Fibroblast of lung (primary cell): Measurements from ENCODE around the gene C17orf114.

Experiments
- CTCF ChIP-seq, 2 donors: IDR thresholded peaks in 1 of 2; conservative IDR thresholded peaks in 1 of 2; 1 replicate in 1 of 2; 2 replicates in 1 of 2; pipeline ENCODE4 v1.5.1; 2011 to 2012; ENCODE audit warnings: low read length in 2 of 2, control low read depth in 1 of 2, inconsistent platforms in 1 of 2, low read depth in 1 of 2, mild to moderate bottlenecking in 1 of 2
- EZH2 ChIP-seq: IDR thresholded peaks from 2 replicates; pipeline ENCODE4 v1.5.1; 2012; ENCODE audit warnings: low read length, control low read depth, mild to moderate bottlenecking; ENCODE audit errors: missing control alignments

GRCh38 chr17:4764595-4764994, 37.5 kb downstream of the C17orf114 start:
- TF ChIP-seq CTCF (conservative IDR thresholded peaks at IDR 0.05 in 1 of 2, IDR thresholded peaks at IDR 0.05 in 1 of 2; ENCODE audit: low read depth in 1 of 2, low read length in 2 of 2) (no peak), EZH2 (no peak)
